Astrocyte (in vitro differentiated cells and primary cell): ENCODE measurements around the gene AUTS2. TPM values are rescaled to one million over a fixed set of nuclear protein-coding genes. Genes with fewer than 3 reads are reported as not detected.

Source experiments
- DNase-seq: peaks from one replicate; pipeline ENCODE4 v3.0.0-alpha.2; 2010; ENCODE audit warnings: low read depth
- FAIRE-seq: peaks from 2 replicates; lab custom pipeline; 2011; peaks lifted over from hg19 to GRCh38; lab: Jason Lieb, UNC
- H2AFZ ChIP-seq: 2 replicates; pipeline ENCODE4 v1.6.0; 2012; ENCODE audit warnings: low read depth, low read length, inconsistent platforms
- H3K27ac ChIP-seq: 2 replicates; pipeline ENCODE4 v1.5.1; 2011; ENCODE audit warnings: low read depth, low read length, inconsistent platforms
- H3K27me3 ChIP-seq: 2 replicates; pipeline ENCODE4 v1.6.0; 2011; ENCODE audit warnings: low read length, inconsistent platforms; ENCODE audit not compliant: insufficient read depth
- H3K36me3 ChIP-seq: 2 replicates; pipeline ENCODE4 v1.5.1; 2011; ENCODE audit warnings: low read length, inconsistent platforms; ENCODE audit not compliant: insufficient read depth
- H3K4me1 ChIP-seq: 2 replicates; pipeline ENCODE4 v1.5.1; 2011; ENCODE audit warnings: low read length, inconsistent platforms; ENCODE audit not compliant: insufficient read depth
- H3K4me2 ChIP-seq: 2 replicates; pipeline ENCODE4 v1.6.0; 2012; ENCODE audit warnings: low read length, inconsistent platforms
- H3K4me3 ChIP-seq: 2 replicates; pipeline ENCODE4 v1.5.1; 2011; ENCODE audit warnings: low read depth, mild to moderate bottlenecking, low read length, inconsistent platforms; ENCODE audit not compliant: insufficient read depth
- H3K79me2 ChIP-seq: 2 replicates; pipeline ENCODE4 v1.6.0; 2012; ENCODE audit warnings: mild to moderate bottlenecking, low read length, inconsistent platforms; ENCODE audit not compliant: insufficient read depth
- H3K9ac ChIP-seq: 2 replicates; pipeline ENCODE4 v1.6.0; 2012; ENCODE audit warnings: mild to moderate bottlenecking, low read length, inconsistent platforms
- H3K9me3 ChIP-seq: 2 replicates; pipeline ENCODE4 v1.5.1; 2012; ENCODE audit warnings: low read depth, mild to moderate bottlenecking, low read length, inconsistent platforms; ENCODE audit not compliant: insufficient read depth
- H4K20me1 ChIP-seq: 2 replicates; pipeline ENCODE4 v1.6.0; 2012; ENCODE audit warnings: low read length, inconsistent platforms; ENCODE audit not compliant: insufficient read depth
- H3K27ac Mint-ChIP-seq: one replicate; pipeline ENCODE4 v1.8.0; 2021; ENCODE audit warnings: mild to moderate bottlenecking, mixed read lengths; ENCODE audit not compliant: unreplicated experiment
- H3K27me3 Mint-ChIP-seq: one replicate; pipeline ENCODE4 v1.8.0; 2021; ENCODE audit warnings: low read depth, mixed read lengths; ENCODE audit not compliant: unreplicated experiment
- H3K36me3 Mint-ChIP-seq: one replicate; pipeline ENCODE4 v1.8.0; 2021; ENCODE audit warnings: low read depth, mixed read lengths; ENCODE audit not compliant: unreplicated experiment
- H3K4me1 Mint-ChIP-seq: one replicate; pipeline ENCODE4 v1.8.0; 2021; ENCODE audit warnings: low read depth, mixed read lengths; ENCODE audit not compliant: unreplicated experiment
- H3K4me3 Mint-ChIP-seq: one replicate; pipeline ENCODE4 v1.8.0; 2021; ENCODE audit warnings: mild to moderate bottlenecking, moderate library complexity, mixed read lengths; ENCODE audit not compliant: unreplicated experiment
- H3K9me3 Mint-ChIP-seq: one replicate; pipeline ENCODE4 v1.8.0; 2021; ENCODE audit warnings: mild to moderate bottlenecking, mixed read lengths; ENCODE audit not compliant: unreplicated experiment
- CTCF ChIP-seq: IDR thresholded peaks from 2 replicates; pipeline ENCODE4 v1.5.1; 2011; ENCODE audit warnings: low read depth, mild to moderate bottlenecking, inconsistent platforms, low read length, moderate library complexity; ENCODE audit not compliant: insufficient read depth
- EZH2 ChIP-seq: IDR thresholded peaks from 2 replicates; pipeline ENCODE4 v1.6.1; 2012; ENCODE audit warnings: mild to moderate bottlenecking, low read length, inconsistent platforms; ENCODE audit not compliant: insufficient read depth
- total RNA-seq: library from RNA; stranded (reverse); gene quantifications from 2 replicates; pipeline ENCODE4 v1.2.1, GENCODE V29; 2021

Gene AUTS2
- total RNA-seq, 1 donor from 2014 or later: 73.2 TPM

GRCh38 chr7:69827558-69827957 lies 229.3 kb downstream of the AUTS2 start:
- no peak overlapping the region for H3K27ac Mint-ChIP-seq
- H3K9me3 ChIP-seq: no peaks in the 10 kb centered on the region

GRCh38 chr7:69832356-69832755 lies 234.1 kb downstream of the AUTS2 start:
- no peak overlapping the region for H2AFZ ChIP-seq
- no peaks in the 10 kb centered on the region for H3K9me3 ChIP-seq
- H3K27ac ChIP-seq: no peak overlapping the region
- Mint-ChIP-seq H3K36me3 (no peaks in the 10 kb centered on the region), H3K27ac (no peak overlapping the region), H3K27me3 (no peaks in the 10 kb centered on the region), H3K4me3 (no peak overlapping the region), H3K9me3 (no peaks in the 10 kb centered on the region), H3K4me1 (peaks cover 20% of the 10 kb centered on the region)
- peaks cover 12% of the 10 kb centered on the region for H4K20me1 ChIP-seq
- TF ChIP-seq EZH2: no peak
- no peak overlapping the region for H3K9ac ChIP-seq
- H3K27me3 ChIP-seq: no peaks in the 10 kb centered on the region
- DNase-seq (no peak), FAIRE-seq (no peak)
- no peak overlapping the region for H3K4me2 ChIP-seq
- H3K4me1 ChIP-seq: peaks cover 10% of the 10 kb centered on the region
- H3K36me3 ChIP-seq: no peaks in the 10 kb centered on the region
- no peaks in the 10 kb centered on the region for H3K79me2 ChIP-seq
- no peak overlapping the region for H3K4me3 ChIP-seq

More at GRCh38 chr7:69827558-69827957, 229.3 kb downstream of the AUTS2 start:
- TF ChIP-seq CTCF (no peak), EZH2 (no peak)
- H3K4me3 ChIP-seq: no peak overlapping the region
- H3K27ac ChIP-seq: no peak overlapping the region
- no peak overlapping the region for H3K4me2 ChIP-seq
- Mint-ChIP-seq H3K27me3 (no peaks in the 10 kb centered on the region), H3K36me3 (peaks cover 2% of the 10 kb centered on the region), H3K9me3 (no peaks in the 10 kb centered on the region), H3K4me1 (peaks cover 14% of the 10 kb centered on the region), H3K4me3 (no peak overlapping the region)
- no peak for FAIRE-seq
- DNase-seq: no peak
- H4K20me1 ChIP-seq: peaks cover 17% of the 10 kb centered on the region
- no peaks in the 10 kb centered on the region for H3K27me3 ChIP-seq
- H3K36me3 ChIP-seq: no peaks in the 10 kb centered on the region
- H3K9ac ChIP-seq: no peak overlapping the region
- no peak overlapping the region for H2AFZ ChIP-seq
- no peaks in the 10 kb centered on the region for H3K79me2 ChIP-seq
- H3K4me1 ChIP-seq: peaks cover 7% of the 10 kb centered on the region

DNA sequence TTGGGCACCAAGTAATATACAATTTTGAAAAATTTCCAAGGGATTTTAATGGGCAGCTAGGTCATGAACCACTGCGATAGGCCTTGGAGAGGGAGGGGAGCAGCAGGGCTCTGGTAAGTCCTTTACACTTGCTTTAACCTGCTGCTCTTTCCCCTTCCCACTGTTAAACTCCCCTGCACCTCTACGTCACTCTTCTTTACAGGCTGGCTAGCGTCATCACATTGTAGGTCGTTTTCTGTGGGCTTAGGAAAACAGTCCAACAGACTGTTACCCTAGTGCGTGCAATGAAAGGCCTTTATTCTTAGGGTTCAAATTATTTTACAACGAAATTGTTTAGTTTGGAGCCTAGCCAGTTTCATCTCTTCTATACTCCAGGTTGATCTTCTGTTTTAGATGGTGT lies 235.7 kb downstream of the AUTS2 start:
- FAIRE-seq (no peak), DNase-seq (no peak)
- no peak overlapping the region for H3K4me3 ChIP-seq
- H3K36me3 ChIP-seq: no peaks in the 10 kb centered on the region
- H3K4me1 Mint-ChIP-seq: peaks cover 27% of the 10 kb centered on the region
- H3K9me3 Mint-ChIP-seq: no peaks in the 10 kb centered on the region
- TF ChIP-seq CTCF (no peak), EZH2 (no peak)
- H3K4me2 ChIP-seq: no peak overlapping the region
- H3K27ac ChIP-seq: no peak overlapping the region
- H3K27ac Mint-ChIP-seq: no peak overlapping the region
- no peaks in the 10 kb centered on the region for H3K27me3 Mint-ChIP-seq
- H3K36me3 Mint-ChIP-seq: no peaks in the 10 kb centered on the region
- H3K27me3 ChIP-seq: no peaks in the 10 kb centered on the region
- no peak overlapping the region for H3K9ac ChIP-seq
- H3K9me3 ChIP-seq: no peaks in the 10 kb centered on the region
- H2AFZ ChIP-seq: no peak overlapping the region
- no peak overlapping the region for H3K4me3 Mint-ChIP-seq
- H4K20me1 ChIP-seq: peaks cover 14% of the 10 kb centered on the region
- H3K79me2 ChIP-seq: no peaks in the 10 kb centered on the region
- H3K4me1 ChIP-seq: peaks cover 16% of the 10 kb centered on the region
